CD4-positive, alpha-beta T cell treated with Interleukin-2 at 100 ng/mL for 4 hours (primary cell): Measurements from ENCODE around the gene ERAP2.
A peak's percentile ranks its signal among the peaks of the same experiment; 100 is the strongest.

ENCODE experiments used
- DNase-seq: peaks from one replicate; pipeline ENCODE4 v3.0.0-alpha.2; 2020; ENCODE audit warnings: low spot score

The ERAP2 gene

DNA sequence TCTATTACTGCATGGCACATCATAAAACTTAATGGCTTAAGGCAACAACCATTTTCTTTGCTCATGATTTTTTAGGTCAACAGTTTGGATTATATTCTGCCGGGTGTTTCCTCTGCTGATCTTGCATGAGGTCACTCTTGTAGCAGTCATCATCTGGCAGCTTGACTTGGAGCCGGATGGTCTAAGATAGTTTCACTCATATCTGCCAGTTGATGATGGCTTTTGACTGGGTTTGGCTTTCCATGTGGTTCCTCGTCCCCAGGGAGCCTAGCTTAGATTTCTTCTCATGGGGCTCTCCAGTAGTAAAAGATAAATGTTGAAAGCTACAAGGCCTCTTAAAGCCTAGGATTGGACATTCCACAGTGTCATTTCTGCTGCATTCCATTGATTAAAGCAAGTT is 87.0 kb downstream of the ERAP2 start:
- peak; percentile 46 for DNase-seq

DNA sequence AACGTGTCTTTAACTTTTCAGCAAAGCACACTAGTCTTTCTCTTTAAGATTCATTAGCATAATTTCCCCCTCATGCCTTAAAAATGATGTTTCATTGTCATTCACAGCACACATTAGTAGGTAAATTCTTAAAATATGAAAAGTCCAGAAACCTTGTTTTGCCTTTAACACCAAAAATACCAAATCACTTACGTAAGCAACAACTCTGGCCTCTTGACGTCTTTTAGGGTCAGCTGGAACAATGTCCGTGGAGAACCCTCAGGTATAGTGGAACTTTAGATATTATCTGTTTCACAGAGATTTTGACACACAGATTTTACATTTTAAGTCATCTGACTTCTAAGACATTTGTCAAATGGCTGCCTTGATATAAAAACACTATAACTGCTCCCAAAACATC is 90.5 kb downstream of the ERAP2 start:
- DNase-seq: no peak

DNA sequence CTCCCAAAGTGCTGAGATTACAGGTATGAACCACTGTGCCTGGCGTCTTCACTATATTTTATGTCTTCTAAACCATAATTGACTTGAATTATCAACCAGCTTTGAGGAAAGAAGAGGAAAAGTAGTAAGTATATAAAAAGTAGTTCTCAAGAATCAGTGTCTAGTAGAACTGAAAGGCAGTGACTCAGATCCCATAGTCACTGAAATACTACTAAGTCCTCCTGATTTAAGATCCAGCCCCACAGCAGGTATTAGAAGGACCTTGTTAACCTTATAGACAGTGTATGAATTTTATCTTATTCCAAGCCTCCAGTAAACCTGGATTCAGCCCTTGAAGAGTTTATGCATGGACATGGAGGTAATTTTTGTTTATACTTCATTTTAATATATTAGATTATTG is 91.1 kb downstream of the ERAP2 start:
- DNase-seq: no peak

DNA sequence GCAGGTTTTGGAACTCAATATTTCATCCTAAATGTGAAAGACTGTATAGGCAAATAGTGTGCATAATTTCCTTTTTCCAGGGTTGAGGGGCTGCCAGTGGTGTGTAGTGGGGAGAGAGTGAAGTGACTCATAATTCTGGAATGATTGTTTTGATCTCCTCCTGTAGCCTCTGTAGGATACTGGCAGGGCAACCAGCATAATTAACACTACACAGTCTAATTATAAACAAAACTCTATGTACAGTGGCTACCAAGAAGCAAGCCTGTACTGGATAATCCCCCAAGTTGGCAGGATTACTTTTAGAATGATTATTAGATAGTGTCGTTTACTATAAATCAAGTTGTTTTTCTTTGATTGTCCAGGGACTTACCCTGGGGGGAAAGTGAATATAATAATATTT is 91.8 kb downstream of the ERAP2 start:
- no peak for DNase-seq

DNA sequence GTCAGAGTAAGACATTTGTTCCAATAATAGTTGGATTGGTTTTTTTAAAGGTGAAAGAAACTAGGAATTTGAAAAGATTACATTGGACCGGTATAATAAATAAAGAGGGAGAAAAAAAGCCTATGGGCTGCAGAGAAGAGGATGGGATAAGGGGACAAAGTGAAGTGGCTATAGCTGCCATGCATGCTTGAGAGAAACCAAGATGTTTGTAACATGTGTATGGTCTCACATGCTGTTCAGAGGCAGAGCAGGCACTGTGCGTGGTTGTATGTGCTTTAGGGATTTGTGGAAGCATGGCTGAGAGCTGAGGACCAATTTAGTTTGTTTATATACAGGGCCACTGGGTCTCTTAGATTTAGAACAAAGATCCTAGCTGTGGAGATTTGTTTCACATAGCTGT is 92.3 kb downstream of the ERAP2 start:
- no peak for DNase-seq
